ACHN (cell line): Measurements from ENCODE around the gene OASL.

Experiments used
- DNase-seq: peaks from one replicate; pipeline ENCODE4 v3.0.0-alpha.2; 2015
- in situ Hi-C: cut with HindIII; loops from 2 replicates; pipeline ENCODE4 v1.10.0; 2017; ENCODE audit warnings: low sequenced_read_pairs, low pct_ligation_motif_present, low pct_unique_long_range_greater_than_20kb

Gene OASL

DNA sequence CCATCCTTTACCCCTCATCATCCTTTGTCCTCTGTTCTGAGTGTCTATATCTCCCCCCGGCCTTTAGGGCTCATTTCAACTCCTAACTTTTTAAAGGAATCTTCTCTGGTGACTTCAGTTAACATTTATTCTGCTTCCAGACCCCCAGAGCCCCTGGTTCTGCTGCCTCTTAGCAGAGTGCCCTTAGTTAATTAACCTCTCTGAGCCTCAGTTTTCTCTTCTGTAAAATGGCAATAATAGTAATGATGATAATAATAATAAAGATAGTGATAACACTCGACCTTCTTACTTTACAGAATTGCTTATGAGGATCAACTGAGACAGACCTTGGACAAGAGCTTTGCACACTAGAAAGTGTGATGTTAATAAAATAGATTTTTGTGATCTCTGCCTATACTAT lies 16.3 kb downstream of the OASL start:
- in situ Hi-C loops: no loop called here
- no peak for DNase-seq

DNA sequence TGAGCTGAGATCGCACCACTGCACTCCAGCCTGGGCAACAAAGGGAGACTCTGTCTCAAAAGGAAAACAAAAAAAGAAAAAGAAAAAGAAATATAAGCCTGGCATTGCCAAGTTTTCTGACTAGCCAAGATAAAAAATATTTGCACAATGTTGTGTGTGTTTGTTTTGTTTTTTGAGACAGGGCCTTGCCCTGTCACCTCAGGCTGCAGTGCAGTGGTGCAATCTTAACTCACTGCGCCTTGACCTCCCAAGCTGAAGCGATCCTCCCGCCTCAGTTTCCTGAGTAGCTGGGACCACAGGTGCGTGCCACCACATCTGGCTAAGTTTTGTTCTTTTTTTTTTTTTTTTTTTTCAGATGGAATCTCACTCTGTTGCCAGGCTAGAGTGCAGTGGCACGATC lies 17.3 kb downstream of the OASL start:
- in situ Hi-C loops: no loop called here
- DNase-seq: no peak

DNA sequence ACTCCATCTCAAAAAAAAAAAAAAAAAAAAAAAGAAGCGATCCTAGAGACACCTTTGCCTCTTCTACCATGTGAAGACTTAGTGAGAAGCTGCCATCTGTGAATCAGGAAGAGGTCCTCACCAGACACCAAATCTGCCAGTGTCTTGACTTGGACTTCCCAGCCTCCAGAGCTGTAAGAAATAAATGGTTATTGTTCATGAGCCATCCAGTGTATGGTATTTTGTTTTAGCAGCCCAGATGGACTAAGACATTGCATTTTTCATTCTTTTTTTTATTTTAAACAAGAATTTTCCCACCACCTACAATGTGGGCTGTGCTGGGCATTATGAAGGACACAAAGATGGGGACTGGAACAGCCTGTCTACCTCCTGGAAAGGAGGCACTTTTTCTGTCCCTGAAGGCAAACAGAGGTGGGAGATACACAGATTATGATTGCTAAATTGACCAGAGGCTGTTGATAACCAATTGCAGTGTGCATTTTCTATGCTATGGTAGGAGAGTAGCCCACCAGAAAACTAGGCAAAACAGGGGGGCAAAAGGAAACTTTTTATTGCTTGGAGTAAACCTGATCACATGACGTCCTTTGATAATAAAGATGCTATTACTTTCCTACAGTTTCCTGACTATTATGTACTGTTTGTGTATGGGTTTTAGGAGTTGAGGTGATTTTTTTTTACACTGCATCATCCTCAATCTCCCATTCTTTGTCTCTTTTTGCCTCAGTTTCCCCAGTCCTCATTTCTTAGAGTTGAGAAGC lies 20.0 kb downstream of the OASL start:
- in situ Hi-C loops: no loop called here
- no peak for DNase-seq

DNA sequence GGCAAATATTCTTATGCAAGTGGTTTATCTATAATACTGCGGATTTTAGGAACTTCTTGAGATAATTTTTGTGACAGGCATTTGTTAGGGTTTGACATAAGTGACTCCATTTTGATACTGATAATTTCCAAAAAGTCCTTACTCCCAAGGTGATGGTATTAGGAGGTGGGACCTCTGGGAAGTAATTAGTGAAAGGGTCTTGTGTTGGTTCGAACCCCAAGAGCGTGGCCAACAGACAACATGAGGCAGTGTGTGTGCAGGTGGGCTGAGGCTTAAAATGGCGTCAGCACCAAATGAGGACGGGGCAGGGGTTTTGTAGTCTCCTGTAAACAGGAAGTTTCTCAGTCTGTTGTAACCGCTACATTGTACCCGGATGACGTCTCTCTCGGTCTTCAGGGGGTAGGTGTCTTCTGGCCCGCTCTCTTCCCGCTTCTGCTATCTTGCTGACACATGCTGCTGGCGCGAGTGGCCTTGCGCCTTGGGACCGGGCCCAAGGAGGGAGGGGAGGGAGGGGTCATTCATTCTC lies 21.0 kb downstream of the OASL start:
- in situ Hi-C loops: no loop called here
- no peak for DNase-seq

DNA sequence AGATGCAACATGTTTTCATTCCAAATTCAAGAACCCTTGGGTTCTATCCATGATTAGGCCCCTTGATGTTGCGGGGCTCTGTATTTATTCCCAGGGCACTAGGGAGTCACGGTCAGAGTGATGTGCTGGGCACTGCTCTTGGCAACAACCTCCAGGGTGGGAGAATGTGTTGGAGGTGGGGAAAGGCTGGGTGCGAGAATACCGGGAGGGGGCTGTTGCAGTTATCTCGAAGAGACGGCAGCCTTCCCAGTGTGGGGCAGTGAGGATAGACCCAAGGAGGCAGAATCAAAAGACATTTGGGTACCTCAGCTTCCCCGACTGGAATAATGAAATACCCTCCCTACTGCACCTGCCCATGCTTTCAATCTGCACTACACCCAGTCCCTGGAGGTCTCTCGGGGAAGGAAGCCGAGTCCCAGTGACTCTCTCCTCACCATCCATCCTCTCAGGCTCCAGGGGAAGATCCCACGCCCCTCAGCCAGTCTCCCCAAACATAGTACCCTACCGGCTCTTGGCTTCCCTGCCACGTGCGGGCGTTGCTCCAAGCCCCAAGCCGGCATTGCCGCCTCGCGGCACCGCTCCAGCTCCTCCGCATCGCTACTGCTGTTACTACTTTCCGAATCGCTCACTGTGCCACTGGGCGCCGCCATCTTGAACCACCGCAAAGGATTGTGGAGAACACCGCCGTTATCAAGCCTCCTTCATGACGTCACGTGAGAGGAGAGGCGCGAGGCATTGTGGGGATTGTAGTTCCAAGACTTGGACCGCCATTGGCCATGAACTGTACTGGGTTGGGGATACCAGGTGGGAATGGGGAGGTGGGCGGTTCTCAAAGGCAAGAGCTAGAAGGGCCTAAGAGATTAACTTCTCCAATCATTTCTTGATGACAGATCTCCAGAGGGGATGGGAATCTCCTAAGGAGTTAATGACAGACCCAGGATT lies 22.9 kb downstream of the OASL start, which contains the start of gene C12orf43:
Gene C12orf43, minus strand, starts transcription at position 663 of the 942 bp plus-strand sequence. Its CDS starts 13 bp downstream, at position 650.
- DNase-seq: peak; percentile 98
- in situ Hi-C loops: no loop called here

DNA sequence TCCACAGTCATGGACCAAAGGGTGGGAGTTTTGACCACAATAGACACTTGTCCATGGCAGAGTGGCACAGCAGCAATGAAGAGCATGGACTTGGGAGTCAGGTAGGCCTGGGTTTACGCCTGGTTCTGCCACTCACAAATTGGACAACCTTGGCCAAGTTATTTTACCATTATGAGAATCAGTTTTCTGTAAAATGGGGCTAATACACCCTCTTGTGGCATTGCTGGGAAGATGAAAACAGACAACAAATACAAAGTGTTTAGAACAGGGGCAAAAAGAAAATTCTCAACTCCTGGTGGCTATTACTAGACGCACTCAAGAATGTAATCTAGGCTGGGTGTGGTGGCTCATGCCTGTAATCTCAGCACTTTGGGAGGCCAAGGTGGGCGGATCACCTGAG lies 25.3 kb downstream of the OASL start:
- in situ Hi-C loops: no loop called here
- no peak for DNase-seq

DNA sequence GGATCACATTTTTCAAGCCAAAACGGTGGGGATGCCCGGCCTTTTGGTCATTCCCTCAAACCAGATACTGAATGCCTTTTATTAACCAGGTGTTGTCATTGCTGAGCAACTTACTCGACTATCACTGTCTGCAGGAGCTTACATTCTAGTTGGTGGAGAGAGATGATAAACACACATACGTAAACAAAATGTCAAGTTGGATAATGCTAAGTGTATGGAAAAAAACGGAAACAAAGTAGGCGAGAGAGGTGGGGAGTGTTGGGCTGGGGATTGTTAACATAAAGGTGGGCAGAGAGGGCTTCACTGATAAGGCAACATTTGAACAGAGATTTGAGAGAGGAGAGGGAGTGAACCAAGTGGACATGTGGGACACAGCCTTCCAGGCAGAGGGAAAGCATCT lies 27.2 kb downstream of the OASL start:
- no peak for DNase-seq
- in situ Hi-C loops: no loop called here

DNA sequence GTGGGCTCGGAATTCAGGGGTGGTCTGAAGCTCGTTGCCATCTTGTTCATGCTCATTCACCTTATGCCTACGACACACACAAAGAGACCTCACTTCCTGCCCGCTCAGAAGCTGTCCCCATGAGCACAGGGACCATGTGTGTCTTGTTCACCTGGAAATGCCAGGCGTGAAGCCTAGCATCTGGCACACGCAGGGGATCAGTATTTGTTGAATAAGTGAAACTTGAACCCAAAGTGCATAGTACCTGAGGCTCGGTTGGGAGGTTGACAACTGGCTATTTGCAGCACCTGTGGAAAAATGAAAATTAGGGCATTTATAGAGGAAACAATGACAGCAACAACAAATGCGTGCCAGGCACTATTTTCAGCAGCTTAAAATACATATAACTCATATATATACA lies 28.2 kb downstream of the OASL start:
- in situ Hi-C loops: no loop called here
- DNase-seq: no peak

DNA sequence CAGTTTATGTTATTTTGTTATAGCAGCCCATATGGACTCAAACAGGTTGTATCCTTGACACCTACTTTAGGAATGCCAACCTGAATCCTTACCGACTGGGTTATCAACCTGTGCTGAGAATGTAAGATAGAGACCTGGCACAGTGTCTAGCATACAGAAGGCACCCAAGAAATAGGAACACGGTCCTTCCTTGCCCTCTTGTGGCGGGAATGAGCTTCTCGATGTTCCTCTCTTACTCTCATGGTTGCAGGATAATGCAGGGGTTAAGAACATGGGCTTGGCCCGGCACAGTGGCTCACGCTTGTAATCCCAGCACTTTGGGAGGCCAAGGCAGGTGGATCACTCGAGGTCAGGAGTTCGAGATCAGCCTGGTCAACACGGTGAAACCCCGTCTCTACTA lies 29.3 kb downstream of the OASL start:
- DNase-seq: peak; percentile 81
- in situ Hi-C loops: no loop called here

DNA sequence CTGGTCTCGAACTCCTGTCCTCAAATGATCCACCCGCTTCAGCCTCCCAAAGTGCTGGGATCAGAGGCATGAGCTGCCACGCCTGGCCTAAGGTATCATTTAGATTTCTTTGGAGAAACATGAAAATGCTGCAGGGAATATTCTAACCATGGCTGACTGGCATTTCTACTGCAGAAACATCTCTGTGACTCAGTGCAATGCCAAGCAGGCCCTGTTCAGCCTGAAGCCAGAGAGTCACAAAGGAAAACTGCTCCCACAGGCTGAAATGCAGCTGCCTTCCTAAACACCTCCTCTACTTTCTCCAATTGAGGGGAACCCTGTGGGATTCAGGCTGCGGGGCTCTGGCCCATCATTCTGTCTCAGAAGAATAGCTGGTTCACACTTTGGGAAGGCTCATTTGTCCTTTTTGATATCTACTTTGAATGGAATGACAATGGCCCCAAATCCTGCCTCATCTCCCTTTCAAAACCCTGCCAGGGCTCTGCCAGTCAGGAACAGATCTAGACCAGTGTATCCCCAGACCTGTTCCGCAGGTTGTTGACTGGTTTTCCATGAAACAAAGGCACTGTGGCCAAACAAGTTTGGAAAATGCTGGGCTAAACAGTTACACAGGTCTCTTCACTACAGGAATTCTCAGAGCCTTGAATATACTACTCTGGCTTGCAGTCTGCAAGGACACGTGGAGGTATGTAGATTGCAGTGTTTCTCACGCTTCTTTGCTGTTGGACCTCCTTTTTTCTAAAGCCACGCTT lies 30.5 kb downstream of the OASL start:
- no peak for DNase-seq

DNA sequence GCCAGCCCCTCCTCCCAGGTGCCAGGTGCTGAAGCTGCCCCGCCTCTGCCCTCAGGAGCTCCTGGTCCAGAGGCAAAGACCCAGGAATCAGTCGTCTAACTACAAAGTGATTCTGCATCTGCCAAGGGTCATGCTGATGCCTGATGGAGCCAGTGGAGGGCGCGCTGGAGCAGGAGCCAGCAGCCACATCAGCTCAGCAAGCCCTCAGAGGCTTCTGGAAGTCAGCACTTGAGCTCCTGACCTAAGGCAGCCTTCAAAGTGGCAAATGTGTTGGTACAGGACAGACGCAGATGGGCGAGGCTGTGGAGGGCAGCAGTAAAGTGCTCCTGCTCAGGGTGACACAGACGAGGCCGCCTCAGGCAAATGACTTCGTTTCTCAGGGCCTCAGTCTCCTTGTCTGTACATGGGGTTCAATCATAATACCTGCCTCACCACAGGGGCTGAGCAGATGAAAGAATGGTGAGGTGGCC lies 33.7 kb downstream of the OASL start:
- peak; percentile 73 for DNase-seq
- in situ Hi-C loops: no loop called here

More for the DNA sequence above, 30.5 kb downstream of the OASL start:
- in situ Hi-C loops: no loop called here

DNA sequence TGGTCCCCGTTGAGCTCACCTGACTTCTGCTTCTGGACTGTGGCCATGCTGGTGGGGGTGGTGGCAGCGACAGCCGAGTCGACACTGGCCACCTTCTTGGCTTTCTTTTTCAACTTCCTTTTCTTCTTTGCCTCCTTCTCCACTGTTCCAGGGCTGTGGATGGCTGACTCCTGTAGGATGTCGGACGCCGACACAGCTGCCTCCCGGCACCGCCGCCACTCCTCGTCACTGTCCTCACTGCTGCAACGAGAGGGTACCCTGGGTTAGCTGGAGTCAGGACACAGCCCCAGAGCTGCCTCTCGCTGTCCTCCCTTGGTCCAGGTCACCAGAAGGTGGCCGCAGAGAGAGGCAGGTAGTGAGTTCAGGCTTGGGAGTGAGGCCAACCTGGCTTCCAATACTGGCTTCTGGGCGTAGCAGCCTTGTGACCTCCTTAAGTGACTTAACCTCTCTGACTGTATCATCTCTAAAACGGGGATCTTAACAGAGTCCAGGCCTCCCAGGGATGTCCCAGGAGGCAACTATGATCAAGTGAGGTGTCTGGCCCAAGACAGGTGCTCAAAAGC lies 34.7 kb downstream of the OASL start:
- no peak for DNase-seq
- in situ Hi-C loops: no loop called here

DNA sequence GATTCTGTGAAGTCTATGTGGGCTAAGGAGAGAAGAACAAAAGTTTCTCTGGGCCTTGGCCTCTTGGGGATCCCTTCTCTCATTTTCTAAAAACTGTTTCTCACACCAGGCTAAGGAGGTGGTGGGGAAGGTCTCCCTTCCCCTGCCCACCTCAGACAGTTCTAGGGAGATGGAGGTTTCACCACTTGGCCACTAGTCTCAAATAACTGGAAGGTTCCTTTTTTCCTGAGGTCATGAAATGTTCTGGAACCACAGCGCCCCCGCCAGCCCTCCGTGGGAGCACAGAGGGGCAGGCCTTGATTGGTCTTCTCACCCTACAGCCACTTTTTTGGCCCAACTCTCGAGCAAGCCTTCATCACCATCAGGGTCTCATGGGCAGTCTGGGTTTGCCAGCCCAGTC lies 35.4 kb downstream of the OASL start:
- in situ Hi-C loops: no loop called here
- peak; percentile 46 for DNase-seq

DNA sequence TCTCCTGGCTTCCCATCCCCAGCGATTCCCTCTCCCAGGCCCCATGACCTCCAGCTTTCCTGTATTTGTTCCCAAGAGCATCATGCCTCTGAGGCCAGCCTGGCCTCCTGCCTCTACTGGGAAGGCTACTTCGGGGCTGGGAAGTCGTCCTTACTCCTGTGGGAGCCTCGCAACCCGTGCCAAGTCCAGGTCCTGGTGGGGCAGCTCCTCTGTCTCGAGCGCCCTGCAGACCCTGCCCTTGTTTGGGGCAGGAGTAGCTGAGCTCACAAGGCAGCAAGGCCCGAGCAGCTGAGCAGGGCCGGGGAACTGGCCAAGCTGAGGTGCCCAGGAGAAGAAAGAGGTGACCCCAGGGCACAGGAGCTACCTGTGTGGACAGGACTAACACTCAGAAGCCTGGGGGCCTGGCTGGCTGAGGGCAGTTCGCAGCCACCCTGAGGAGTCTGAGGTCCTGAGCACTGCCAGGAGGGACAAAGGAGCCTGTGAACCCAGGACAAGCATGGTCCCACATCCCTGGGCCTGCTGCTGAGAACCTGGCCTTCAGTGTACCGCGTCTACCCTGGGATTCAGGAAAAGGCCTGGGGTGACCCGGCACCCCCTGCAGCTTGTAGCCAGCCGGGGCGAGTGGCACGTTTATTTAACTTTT lies 37.1 kb downstream of the OASL start:
- in situ Hi-C loops: no loop called here
- no peak for DNase-seq

DNA sequence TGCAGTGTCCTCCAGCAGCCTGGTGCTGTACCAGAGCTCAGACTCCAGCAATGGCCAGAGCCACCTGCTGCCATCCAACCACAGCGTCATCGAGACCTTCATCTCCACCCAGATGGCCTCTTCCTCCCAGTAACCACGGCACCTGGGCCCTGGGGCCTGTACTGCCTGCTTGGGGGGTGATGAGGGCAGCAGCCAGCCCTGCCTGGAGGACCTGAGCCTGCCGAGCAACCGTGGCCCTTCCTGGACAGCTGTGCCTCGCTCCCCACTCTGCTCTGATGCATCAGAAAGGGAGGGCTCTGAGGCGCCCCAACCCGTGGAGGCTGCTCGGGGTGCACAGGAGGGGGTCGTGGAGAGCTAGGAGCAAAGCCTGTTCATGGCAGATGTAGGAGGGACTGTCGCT lies 38.0 kb downstream of the OASL start:
- in situ Hi-C loops: no loop called here
- no peak for DNase-seq

DNA sequence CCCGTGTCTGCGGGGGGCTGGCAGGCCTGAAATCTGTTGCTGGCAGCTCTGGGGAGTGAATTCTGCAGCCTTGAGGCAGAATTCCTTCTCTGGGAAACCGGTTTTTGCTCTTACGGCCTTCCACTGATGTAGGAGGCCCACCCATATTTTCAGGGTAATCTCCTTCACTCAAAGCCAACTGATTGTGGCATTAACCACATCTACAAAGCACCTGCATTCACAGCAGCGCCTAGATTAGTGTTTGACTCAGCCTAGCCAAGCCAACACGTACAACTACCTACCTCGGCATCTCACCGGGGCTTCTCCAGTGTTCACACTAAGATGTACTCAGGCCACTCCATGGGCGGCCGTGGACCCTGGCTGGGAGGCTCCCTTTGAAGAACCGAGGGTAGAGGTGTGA lies 38.5 kb downstream of the OASL start:
- DNase-seq: no peak
- in situ Hi-C loops: no loop called here

DNA sequence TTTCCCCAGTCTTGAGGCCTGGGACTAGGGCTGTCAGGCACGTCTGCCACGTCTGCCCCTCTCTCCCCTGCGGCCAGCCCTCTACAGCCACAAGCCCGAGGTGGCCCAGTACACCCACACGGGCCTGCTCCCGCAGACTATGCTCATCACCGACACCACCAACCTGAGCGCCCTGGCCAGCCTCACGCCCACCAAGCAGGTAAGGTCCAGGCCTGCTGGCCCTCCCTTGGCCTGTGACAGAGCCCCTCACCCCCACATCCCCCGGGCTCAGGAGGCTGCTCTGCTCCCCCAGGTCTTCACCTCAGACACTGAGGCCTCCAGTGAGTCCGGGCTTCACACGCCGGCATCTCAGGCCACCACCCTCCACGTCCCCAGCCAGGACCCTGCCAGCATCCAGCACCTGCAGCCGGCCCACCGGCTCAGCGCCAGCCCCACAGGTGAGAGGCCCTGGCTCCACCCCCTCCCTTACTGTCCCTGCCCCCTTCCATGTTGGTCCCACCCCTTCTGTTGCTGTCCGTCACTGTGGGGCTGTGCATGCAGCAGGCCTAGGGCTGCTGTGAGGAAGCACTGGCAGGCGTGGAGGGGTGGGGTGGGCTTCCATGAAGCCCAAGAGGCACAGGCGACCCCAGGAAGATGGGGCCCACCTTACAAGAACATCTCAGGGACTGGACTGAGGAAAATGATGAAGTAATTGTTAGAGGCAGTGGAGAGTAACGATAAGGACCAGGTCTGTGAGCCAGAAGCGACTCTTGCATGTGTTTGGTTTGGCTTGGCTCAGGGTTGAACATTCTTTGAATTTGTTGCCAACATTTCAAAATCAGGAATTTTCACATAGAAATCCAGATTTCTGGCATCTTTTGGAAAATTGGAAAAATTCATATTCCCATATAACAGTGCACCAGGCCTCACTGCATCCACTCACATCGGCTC lies 39.6 kb downstream of the OASL start:
- no peak for DNase-seq
- in situ Hi-C loops: no loop called here
